HG03432 (cell line): Measurements from ENCODE around the gene PAX8.

Experiments used
- ATAC-seq: cut with Tn5 transposase; IDR thresholded peaks from one replicate; pipeline ENCODE4 v1.9.1; 2021; ENCODE audit warnings: mild to moderate bottlenecking, moderate library complexity; ENCODE audit not compliant: unreplicated experiment

Gene PAX8

GRCh38 chr2:113209011-113209645 is 69.6 kb downstream of the PAX8 start:
- ATAC-seq = no peak

- no peak for ATAC-seq
Observed at GRCh38 chr2:113208396-113208795, 70.3 kb downstream of the PAX8 start.

- ATAC-seq = no peak
Observed at GRCh38 chr2:113207021-113207420, 71.7 kb downstream of the PAX8 start.

GRCh38 chr2:113206251-113206650 is 72.5 kb downstream of the PAX8 start:
- no peak for ATAC-seq

GRCh38 chr2:113203901-113204519 is 74.7 kb downstream of the PAX8 start:
- peak; percentile 74 for ATAC-seq

GRCh38 chr2:113203217-113203530 is 75.5 kb downstream of the PAX8 start:
- no peak for ATAC-seq

- ATAC-seq = no peak
Observed at GRCh38 chr2:113202305-113203216, 76.2 kb downstream of the PAX8 start.

- no peak for ATAC-seq
Observed at GRCh38 chr2:113201496-113202304, 77.0 kb downstream of the PAX8 start.

GRCh38 chr2:113200736-113201490 is 77.8 kb downstream of the PAX8 start:
- no peak for ATAC-seq

GRCh38 chr2:113200236-113200635 is 78.5 kb downstream of the PAX8 start:
- ATAC-seq = no peak

GRCh38 chr2:113198790-113199612 is 79.7 kb downstream of the PAX8 start:
- peak; percentile 73 for ATAC-seq

GRCh38 chr2:113198048-113198789 is 80.5 kb downstream of the PAX8 start:
- no peak for ATAC-seq

GRCh38 chr2:113197347-113198047 is 81.2 kb downstream of the PAX8 start:
- ATAC-seq = no peak

- no peak for ATAC-seq
Observed at GRCh38 chr2:113196839-113197238, 81.9 kb downstream of the PAX8 start.

GRCh38 chr2:113195923-113196501 is 82.7 kb downstream of the PAX8 start:
- no peak for ATAC-seq

- ATAC-seq = no peak
Observed at GRCh38 chr2:113192459-113193100, 86.1 kb downstream of the PAX8 start.

GRCh38 chr2:113190871-113191270 is 87.8 kb downstream of the PAX8 start:
- ATAC-seq = no peak
